GM21423 (cell line): Measurements from ENCODE around the gene TMEM120B.

Experiments used
- ATAC-seq: cut with Tn5 transposase; IDR thresholded peaks from one replicate; pipeline ENCODE4 v1.9.1; 2021; ENCODE audit warnings: mild to moderate bottlenecking, moderate library complexity; ENCODE audit not compliant: unreplicated experiment

Gene TMEM120B

GRCh38 chr12:121812921-121813896 lies 100.7 kb downstream of the TMEM120B start:
- ATAC-seq: no peak

- ATAC-seq: no peak
Measured at GRCh38 chr12:121813951-121814350, 101.4 kb downstream of the TMEM120B start.

GRCh38 chr12:121814429-121815119 lies 102.0 kb downstream of the TMEM120B start:
- no peak for ATAC-seq

GRCh38 chr12:121815263-121815662 lies 102.7 kb downstream of the TMEM120B start:
- ATAC-seq: no peak

- ATAC-seq: no peak
Measured at GRCh38 chr12:121816925-121817647, 104.5 kb downstream of the TMEM120B start.

GRCh38 chr12:121817648-121818043 lies 105.1 kb downstream of the TMEM120B start:
- no peak for ATAC-seq

- ATAC-seq: no peak
Measured at GRCh38 chr12:121819212-121819949, 106.8 kb downstream of the TMEM120B start.

GRCh38 chr12:121820056-121820455 lies 107.5 kb downstream of the TMEM120B start:
- ATAC-seq: no peak

GRCh38 chr12:121822393-121823100 lies 110.0 kb downstream of the TMEM120B start:
- no peak for ATAC-seq

GRCh38 chr12:121823101-121823726 lies 110.7 kb downstream of the TMEM120B start:
- ATAC-seq: no peak

- ATAC-seq: no peak
Measured at GRCh38 chr12:121823727-121824115, 111.2 kb downstream of the TMEM120B start.

- ATAC-seq: no peak
Measured at GRCh38 chr12:121825041-121825523, 112.5 kb downstream of the TMEM120B start.

GRCh38 chr12:121826318-121827150 lies 114.0 kb downstream of the TMEM120B start:
- ATAC-seq: no peak

- no peak for ATAC-seq
Measured at GRCh38 chr12:121827351-121828099, 115.0 kb downstream of the TMEM120B start.

- ATAC-seq: no peak
Measured at GRCh38 chr12:121828306-121828705, 115.8 kb downstream of the TMEM120B start.

GRCh38 chr12:121828826-121829225 lies 116.3 kb downstream of the TMEM120B start:
- no peak for ATAC-seq

GRCh38 chr12:121829250-121829918 lies 116.8 kb downstream of the TMEM120B start:
- ATAC-seq: no peak
